Stimulated activated CD8-positive, alpha-beta memory T cell treated with anti-CD3 and anti-CD28 coated beads, Interleukin-7, amount 100 ng/mL, for 48 hours (primary cell): ENCODE data around the gene POU4F3.
"Not testable (repeated sequence)": the region's sequence is repeated elsewhere in the genome, so short reads cannot be mapped to it uniquely, and the experiment has no call there.

Experiments used
- DNase-seq, 2 donors: peaks; one replicate each; pipeline ENCODE4 v3.0.0-alpha.2; 2020; ENCODE audit warnings: low read depth in 1 of 2; ENCODE audit errors: extremely low read depth in 1 of 2

The POU4F3 gene, protein sequence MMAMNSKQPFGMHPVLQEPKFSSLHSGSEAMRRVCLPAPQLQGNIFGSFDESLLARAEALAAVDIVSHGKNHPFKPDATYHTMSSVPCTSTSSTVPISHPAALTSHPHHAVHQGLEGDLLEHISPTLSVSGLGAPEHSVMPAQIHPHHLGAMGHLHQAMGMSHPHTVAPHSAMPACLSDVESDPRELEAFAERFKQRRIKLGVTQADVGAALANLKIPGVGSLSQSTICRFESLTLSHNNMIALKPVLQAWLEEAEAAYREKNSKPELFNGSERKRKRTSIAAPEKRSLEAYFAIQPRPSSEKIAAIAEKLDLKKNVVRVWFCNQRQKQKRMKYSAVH

DNA sequence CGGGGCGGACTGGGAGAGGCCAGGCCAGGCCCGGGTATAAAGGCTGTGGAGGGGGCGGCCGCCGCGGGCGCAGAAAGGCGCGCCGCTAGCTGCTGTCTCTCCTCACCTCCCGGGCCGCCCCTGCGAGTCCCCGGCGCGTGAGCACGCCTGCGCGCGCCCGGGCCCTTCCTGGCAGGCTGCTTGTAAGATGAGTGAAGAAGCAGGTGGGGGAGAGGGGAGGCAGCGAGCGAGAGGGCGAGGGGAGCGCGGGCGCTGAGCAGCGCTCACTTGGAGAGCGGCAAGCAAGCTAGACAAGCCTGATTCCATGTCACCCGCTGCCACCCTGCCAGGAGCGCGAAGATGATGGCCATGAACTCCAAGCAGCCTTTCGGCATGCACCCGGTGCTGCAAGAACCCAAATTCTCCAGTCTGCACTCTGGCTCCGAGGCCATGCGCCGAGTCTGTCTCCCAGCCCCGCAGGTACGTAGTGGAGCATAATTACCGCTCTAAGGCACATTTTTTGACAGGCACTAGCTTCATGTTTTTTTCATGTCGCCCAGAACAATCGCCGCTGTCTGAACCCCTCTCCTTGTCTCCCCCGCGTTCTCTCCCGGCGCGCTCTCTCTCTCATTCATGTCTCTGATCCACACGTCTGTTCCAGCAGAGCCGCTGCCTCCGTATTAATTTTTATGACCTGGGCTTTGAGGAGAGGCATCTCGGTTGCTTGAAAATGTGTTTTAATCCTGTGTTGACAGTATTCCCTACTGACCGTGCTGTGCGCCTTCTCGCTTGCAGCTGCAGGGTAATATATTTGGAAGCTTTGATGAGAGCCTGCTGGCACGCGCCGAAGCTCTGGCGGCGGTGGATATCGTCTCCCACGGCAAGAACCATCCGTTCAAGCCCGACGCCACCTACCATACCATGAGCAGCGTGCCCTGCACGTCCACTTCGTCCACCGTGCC lies at the start of gene POU4F3:
Gene POU4F3, plus strand, starts transcription at position 66 of the 941 bp plus-strand sequence. Its CDS starts 274 bp downstream, at position 340.
- no peak for DNase-seq

DNA sequence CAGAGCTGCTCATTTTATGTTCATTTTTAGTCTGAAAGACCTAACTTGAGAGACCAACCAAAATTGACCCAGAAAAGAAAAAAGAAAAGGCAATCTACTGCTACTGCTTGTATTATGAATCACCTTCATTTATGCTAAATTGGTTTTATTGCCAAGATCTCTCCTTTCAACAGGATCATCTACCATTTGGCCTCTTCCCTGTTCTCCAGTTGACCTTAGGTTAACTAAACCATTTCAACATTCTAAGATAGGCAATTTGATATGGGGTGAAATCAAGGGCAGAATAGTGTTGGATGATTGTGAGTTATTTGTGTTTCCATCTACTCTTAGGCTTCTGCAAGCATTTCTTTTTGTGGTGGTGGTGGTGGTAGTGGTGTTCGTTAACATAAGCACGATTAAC lies 48.3 kb upstream of the POU4F3 start:
- DNase-seq = no peak

DNA sequence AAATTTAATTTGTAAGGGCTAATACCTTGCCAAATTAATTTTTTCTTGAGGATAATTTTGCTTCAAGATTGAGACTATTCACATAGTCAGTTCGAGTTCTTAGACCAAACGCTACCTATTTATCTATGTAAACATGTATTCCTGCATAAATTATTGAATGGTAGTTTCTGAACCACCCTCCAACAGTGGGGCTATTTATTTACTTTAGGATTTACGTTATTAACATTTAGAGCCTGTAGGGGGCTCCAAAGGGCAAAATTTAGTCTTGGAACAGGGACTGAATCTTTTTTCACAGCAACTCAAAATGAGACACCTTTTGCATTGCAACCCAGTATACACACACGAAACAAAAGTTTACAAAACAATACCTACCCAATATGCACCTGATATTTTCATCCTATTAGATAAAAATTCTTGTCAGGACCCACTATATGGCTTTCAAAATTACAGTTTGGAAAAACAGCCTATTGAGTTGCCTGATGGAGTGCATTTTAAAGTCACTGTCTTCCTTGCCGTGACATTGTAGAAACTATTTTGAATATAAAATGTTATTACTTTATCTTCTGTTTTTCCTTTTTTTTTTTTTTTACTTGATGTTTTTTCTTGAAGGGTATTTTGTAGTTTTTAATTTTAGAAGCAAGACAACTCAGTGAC lies 47.1 kb upstream of the POU4F3 start:
- no peak for DNase-seq

DNA sequence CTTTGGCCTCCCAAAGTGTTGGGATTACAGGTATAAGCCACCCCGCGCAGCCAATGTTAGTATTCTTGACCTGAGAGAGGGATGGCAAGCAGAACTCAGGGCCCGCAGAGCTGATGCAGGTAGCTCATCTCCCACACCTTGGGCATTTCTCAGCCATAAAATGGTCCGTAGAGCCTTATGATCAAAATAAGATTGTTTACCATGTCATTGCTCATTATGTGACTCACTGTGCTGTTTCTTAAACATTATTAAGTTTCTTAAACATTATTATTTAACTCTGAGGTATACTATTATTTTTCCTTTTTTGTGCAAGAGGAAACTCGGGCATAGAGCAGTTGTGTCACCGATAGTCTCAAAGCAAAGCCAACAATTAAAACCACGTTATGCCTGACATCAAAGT lies 42.4 kb upstream of the POU4F3 start:
- DNase-seq = no peak

DNA sequence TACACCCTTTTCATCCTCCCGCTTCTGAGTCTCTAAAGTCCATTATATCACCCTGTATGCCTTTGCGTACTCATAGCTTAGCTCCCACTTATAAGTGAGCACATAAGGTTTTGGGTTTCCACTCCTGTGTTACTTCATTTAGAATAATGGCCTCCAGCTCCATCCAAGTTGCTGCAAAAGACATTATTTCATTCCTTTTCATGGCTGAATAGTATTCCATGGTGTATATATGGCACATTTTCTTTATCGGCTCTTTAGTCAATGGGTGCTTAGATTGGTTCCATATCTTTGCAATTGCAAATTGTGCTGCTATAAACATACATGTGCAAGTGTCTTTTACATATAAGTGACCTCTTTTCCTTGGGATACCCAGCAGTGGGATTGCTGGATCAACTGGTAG lies 39.7 kb upstream of the POU4F3 start:
- DNase-seq = not testable (repeated sequence)

DNA sequence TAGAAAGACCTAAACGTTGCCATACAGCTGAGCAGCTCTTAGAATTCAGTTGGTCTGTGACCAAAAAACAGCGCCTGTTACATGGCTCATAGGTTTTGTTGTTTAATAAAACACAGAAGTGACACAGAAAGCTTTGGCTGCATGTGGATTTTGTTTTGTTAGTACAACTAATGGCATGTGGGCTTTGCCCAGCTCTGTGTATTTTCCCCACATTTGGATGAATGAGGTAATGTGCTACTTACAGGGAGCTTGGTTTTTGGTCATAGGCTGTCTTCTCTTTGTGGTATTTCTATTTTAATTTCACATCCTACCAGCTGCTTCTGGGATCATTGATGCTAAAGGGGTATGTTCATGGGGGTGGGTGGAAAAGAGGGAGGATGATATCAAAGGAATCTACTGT lies 37.0 kb upstream of the POU4F3 start:
- DNase-seq = no peak

DNA sequence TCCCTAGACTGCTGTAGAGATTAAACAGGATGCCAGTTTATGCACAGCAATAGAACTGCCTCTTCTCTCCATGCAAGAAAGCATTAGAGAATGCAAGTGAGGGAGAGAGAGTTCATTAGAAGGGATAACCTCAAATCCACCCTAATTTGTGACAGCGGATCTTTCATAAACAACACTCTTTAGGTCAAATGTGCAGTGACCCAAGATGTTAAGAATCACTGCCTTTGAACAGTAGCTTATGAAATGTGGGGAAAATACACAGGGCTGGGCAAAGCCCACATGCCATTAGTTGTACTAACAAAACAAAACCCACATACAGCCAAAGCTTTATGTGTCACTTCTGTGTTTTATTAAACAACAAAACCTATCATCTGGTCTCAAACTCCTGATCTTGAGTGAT lies 36.2 kb upstream of the POU4F3 start:
- DNase-seq = no peak

DNA sequence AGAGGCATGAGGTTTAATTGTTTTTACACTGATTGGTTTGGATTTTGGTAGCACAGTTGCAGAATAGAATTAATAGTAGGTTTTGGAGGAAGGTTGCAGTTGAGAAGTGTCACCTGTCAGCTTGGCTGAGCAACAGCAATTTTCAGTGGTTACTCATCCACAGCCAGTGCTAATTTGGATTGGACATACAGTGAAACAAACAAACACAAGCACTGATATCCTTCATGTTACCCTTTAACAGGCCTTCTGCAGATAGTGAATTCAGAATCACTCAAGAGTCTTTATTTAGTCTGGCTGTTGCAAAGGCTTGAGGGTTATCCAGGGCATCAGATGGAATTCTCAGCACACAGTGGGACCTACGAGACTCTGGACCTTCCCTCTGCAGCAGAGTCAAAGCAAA lies 31.8 kb upstream of the POU4F3 start:
- DNase-seq = no peak

DNA sequence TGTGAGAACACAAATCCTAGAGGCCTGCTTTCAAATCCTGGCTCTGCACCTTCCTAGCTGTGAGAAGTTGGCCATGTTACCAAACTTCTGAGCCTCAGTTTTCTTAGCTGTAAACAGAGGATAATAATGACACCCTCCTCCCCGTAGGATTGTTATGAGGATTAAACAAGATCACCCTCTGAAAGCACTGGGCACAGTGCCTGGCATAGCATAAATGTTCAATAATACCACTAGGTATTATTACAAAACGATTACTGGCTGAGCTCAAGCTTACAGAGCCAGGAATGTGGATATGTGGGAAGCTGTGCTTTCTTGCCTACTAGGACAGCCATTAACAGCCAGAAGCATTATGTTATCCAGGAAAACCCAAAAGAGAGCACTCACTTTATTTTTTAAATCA lies 30.8 kb upstream of the POU4F3 start:
- DNase-seq = no peak

DNA sequence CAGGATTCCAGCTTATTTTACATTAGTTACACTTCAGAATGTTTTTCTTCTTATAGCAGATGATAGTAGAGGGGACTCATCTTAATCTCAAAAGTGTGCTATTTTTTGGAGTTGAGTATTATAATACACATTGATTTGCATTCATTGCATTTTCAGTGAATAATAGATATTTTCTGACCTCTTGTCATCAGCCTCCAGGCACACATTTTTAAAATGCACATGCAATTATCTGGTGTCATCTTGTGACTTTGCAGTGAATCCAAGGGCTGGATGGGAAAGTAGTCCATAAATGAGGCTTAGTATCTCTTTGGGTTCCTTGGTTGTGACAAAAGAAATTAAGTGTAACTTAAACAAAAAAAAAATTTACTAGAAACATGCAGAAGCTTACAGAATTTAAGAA lies 28.1 kb upstream of the POU4F3 start:
- no peak for DNase-seq

DNA sequence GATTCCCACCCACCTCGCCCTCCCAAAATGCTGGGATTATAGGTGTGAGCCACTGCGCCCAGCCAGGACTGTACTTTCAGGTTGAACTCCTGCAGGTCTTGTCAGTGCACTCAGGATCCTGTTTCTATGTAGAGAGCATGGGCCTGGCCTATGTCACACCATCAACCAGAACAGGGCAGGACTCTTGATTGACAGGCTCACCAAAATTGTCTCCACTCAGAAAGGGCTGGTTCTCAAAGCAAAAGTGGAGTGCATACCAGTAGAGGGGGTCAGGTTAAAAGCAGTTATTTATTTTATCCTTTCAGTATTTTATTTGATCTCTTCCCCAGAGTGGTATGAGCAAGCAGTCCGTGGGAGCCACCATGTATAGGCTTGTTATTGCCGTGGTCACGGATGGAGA lies 27.4 kb upstream of the POU4F3 start:
- no peak for DNase-seq

DNA sequence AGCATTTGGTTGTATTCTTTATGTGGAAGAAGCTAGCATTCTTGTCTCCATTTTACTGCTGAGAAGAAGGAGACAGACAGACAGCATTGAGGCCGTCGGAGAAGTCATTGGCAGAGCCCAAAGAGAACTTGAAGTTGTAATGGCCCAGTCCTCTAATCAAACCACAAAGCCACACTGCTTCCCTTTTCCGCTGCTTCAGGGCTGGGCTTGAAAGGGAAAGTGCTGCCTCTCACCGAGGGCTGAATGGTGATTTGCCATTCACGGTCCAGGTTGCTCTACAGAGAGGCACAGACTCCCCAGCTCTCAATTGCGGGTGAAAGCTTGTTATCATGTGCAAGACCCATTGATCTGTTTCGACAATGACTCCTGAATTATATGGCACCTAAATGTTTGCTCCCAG lies 25.6 kb upstream of the POU4F3 start:
- no peak for DNase-seq

DNA sequence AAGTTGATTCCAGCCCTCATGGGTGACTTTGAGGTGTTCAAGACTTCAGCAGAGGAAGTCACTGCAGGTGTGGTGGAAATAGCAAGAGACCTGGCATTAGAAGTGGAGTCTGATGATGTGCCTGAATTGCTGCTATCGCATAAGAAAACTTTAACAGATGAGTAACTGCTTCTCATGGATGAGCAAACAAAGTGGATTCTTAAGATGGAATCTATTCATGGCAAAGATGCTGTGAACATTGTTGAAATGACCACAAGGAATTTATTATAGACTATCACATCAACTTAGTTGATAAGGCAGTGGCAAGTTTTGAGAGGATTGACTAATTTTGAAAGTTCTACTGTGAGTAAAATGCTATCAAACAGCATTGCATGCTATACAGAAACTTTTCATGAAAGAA lies 17.1 kb upstream of the POU4F3 start:
- no peak for DNase-seq

DNA sequence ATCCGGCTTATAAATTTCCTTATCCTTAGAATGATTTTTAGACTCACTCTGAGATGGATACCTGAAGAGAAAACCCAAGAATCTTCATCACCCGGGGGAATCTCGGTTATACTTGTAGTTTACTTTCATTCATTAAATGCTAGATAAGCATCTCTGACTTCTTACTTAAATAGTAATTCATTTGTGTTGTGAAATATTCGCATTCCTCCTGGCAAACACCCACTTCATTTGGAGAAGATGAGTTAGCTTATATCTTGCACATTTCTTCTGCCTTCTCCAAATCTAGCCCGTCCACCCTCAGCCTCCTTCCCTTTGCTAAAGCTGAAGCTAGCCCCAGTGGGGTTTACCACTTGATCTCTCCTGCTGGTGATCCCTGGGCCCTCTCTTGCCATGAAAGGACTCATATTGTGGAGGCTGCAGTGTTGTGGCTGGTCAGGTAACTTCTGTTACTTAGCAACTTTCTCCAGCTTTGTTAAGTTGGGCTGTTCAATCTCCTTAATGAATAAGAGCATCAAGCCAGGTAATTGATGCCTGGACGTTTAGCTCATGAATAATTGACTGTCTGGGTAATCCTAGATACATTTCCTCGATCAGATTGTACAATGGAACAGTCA lies 11.3 kb upstream of the POU4F3 start:
- no peak for DNase-seq

DNA sequence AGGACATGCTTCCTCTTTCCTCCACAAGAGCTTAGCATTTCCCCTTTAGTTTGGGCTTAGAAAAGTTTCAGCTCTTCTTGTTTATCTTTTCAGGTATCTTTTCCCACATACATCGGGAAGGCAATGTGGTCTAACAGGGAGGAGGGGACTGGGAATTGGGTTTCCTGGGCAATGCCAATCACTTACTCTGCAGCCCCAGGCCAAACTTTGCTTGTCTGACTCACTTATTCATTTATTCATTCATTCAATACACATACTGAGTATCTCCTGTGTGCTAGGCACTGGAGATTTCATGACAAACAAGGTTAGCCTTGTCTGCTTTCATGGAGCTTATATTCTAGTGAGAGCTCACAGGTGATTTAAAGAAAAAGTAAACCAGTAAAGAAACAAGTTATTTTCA lies 10.7 kb upstream of the POU4F3 start:
- DNase-seq = no peak

DNA sequence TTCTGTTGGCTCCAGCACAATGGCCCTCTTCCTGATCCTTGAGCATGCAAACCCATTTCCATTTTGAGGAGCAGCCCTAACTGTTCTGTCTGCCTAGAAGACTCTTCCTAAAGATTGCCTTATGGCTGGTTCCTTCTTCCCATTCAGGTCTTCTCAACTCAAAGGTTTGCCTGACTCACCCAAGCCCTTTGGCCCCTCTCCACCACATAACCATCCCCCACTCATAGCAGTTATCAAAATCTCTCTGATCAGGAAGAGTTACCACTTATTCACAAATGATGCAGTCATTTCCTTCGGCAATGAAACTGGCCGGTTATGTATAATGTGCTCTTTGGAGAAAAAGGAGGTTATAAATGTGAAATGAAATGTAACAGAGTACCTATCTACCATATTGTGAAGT lies 8.9 kb upstream of the POU4F3 start:
- DNase-seq = no peak

DNA sequence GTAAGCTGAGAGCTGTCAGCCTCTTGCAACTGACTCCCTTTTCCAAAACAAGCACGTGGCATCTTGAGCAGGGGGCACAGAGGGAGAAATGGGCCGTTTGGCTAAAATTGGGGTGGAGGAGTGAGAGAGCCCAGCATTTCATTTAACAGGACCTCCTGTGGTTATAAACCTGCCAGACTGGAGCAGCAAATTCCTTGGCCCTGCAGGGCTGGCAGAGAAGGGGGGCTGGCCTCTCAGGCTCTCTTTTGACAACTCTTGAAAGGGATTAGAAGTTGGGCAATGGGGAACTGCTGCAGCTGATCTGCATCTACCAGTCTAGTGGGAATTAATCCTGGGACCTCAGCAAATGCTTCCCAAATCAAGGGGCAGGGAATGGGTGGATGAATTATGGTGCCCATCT lies 7.2 kb upstream of the POU4F3 start:
- DNase-seq = no peak

DNA sequence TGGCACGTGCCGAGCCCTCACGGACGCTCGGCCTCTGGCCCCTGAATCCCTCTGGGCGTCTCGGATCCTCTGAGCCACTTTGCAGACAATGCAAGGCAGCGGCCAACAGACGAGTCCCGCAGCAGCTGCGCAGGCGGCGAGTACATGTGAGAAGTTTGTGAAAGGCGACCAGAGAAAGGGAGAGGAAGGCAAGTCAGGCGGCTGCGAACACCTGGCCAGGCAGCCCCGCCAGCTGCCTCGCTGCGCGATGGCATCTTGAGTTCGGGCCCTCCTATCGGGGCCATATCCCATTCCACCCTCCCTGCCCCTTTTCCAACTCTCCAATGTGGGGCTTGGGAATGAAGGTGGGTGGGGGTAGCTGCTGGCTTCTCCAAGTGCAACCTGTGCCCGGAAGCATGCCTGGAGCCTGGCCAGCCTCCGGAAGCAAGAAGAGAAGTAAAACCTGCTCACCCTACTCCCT lies 4.5 kb upstream of the POU4F3 start:
- no peak for DNase-seq

DNA sequence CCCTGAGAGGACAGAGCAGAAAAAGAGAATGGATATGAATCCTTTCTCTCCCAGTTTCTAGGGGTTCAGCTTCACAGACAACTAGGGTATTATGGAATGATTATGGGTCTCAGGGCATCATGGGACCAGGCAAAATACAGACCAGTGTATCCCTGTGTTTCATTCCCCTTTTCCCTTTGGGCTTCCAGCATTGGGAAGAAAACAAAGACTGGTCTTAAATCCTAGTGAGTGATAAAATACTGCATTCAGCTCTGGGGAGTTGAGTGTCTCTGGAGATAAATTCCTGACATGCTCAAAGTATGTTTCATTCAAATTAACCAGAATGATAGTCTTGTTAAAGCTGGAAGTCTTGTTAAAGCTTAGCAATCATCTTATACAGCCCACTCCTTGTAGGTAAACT lies 2.4 kb upstream of the POU4F3 start:
- no peak for DNase-seq

DNA sequence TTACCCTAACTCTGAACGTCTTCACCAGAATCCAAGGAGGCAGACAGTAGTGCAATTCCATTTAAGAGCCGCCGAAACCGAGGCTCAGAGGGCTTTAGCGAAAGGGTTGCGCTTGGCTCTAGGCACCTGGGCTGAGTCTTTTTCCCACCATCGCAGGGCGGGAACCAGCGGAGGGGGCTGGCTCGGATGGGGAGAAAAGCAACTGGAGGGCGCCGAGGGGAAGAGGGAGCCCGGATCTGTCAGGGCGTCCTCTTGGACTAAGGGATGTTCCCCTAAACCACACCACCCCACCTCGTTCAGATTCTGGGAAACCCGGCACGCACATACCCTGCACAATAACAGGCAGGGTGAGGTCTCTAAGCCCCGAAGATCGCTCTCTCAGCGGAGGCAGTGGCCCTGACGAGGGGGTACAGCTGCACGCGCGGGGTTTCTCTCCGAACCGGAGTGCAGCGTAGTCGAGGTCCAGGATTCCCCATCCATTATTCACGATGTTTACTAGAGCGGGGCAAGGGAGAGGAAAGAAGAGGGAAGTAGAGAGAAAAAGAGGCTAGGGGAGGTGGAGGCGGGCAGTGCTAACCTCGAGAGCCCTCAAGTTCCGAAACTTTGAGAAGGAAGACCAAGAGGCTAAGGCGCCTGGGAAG lies 1.3 kb upstream of the POU4F3 start:
- DNase-seq = no peak

DNA sequence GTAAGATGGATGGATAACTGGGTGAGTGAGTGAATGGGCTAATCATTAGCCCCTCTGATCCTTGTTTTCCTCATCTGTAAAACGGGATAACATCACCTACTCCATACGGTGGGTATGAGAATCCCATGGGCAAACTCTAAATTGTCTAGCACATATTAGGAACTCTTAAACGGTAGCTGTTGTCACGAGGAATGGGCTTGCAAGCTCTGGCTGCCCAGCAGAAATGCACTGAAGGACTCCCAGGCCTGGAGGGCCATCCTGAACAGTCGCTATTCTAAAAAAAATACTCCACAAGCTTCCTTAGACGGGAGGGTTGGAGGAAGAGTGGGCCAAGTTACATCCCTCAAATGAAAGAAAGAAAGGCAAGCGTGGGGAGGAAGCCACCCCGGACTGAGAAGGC lies 711 bp upstream of the POU4F3 start:
- no peak for DNase-seq
